Stimulated activated CD4-positive, alpha-beta T cell treated with anti-CD3 and anti-CD28 coated beads, TNF-alpha, amount 100 ng/mL, for 1 hour (primary cell): ENCODE measurements around the gene DKC1.

ENCODE experiments used
- DNase-seq, 3 donors: peaks; one replicate each; pipeline ENCODE4 v3.0.0-alpha.2; 2020; ENCODE audit warnings: low read depth in 3 of 3, low spot score in 1 of 3

The DKC1 gene

GRCh38 chrX:154735695-154736393 lies 26.8 kb upstream of the DKC1 start:
- no peak for DNase-seq

- DNase-seq, result no peak
These were observed 25.5 kb upstream of the DKC1 start for GRCh38 chrX:154737136-154737535.

GRCh38 chrX:154738011-154738738 lies 24.5 kb upstream of the DKC1 start:
- DNase-seq, result no peak

- DNase-seq, result no peak
These were observed 22.7 kb upstream of the DKC1 start for GRCh38 chrX:154739952-154740465.

GRCh38 chrX:154742613-154743012 lies 20.1 kb upstream of the DKC1 start:
- DNase-seq, result no peak

- peak in 1 of 3 donors; percentile 20 for DNase-seq
These were observed 13.8 kb upstream of the DKC1 start for GRCh38 chrX:154748712-154749339.

- no peak for DNase-seq
These were observed 12.8 kb upstream of the DKC1 start for GRCh38 chrX:154749856-154750255.

DNA sequence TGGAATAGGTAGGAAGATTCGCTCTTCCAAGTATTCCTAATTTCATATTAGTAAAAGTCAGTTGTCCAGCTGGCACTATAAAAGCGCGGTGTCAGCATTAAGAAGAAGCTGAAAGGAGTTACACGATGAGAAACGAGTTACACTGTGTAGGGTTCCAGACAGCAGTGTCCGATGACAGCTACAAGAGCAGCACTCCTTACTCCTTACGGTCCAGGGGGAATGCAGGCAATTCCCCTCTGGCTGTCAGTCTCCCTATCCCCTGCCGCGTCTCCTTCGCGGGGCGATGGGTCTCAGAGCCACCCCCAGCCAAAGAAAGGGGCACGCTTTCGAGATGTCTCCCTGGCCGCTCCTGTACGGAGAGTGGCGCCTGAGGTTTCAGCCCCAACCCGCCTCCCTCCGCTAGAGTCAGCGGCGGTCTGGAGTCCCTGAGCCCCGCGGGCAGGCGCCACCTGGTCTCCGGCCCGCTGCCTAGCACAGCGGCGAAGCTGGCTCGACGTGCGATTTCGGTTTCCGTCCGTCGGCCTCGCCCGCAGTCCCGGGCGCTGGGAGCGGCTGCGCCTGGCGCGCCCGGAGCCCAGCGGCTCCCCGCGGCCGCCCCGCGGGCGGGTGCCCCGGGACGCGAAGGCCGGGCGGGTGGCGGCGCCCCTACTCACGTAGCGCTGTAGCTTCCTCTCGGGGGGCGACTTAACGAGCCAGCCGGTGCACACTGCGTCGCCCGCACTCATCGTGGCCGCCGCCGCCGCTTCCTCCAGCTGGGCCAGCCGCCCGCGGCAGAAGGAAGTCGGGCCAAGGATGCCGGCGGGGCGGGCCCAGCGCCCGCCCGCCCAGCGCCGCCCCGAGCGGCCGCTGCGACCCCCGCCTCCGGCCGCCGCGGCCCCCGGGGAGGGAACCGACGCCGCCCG lies 12.1 kb upstream of the DKC1 start, which contains the start of gene GAB3:
Gene GAB3 (minus strand): TSS at position 777 of the 902 bp plus-strand sequence. CDS start 52 bp downstream, at position 725.
- no peak for DNase-seq

- no peak for DNase-seq
These were observed 11.4 kb upstream of the DKC1 start for GRCh38 chrX:154751203-154751668.

DNA sequence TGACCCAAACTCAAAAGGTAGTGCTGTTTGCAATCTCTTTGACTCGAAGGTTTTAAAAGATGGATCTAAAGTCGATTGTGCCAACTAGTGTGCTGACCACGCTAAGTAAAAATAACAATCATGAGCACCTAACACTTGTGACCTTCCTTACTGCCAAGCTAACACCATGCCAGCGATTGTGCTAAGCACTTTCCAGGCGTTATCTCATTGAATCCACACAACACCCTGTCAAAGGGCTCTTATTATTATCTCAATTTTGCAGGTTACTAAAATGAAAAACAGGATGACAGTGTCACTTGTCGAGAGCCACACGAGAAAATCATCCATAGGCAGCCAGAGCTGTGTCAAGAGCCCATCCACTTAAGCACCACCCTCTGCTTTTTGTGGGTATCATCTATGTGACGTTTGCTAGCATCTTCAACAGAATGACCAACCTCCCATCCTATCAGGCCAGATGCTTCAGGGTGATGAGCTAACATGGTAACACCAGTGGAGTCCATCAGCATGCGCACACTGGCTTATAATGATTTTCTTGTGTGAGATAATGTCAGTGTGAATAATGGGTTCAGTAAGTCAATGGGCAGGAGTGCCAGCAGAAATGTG lies 10.9 kb upstream of the DKC1 start:
- no peak for DNase-seq

DNA sequence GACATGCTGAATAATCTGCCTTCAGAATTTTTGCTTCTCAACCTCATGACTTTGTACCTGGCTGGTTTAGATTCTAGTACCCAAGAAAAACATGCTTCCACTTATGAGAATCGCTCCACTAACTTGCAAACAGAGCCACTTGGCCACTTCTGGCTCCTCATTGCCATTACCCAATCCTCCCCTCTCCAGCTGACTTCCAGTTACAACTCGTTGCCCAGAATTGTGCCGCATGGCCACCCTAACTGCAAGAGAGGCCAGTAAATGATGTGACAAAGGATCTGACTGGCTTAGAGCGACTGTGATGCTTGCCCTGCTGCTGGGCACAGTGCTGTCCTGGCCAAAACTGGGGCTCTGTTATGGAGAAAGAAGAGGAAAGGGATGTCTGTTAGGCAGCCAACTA lies 4.0 kb upstream of the DKC1 start:
- no peak for DNase-seq

DNA sequence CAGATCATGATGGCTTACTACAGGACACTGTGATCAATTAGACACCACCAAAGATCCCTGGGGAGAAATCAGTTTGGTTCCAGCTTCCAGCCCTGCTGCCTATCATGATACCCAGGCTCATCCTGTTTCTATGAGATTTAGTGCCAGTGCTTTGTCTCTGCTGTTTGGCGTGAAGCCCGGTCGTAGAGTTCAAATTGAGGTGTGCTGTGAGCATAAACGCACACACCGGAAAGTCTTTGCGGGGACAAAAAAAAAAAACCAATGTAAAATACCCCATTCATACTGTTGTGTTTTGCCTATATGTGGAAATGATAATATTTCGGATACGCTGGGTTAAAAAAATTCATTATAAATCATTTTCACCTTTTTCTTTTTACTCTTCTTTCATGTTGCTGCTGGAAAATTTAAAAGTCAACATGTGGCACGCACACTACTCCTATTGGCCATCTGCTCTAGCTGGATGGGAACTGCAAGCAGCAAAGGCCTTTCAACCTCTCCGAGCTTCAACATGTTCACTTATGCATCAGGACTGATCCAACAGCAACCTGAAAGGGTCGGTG lies 607 bp upstream of the DKC1 start:
- no peak for DNase-seq

DNA sequence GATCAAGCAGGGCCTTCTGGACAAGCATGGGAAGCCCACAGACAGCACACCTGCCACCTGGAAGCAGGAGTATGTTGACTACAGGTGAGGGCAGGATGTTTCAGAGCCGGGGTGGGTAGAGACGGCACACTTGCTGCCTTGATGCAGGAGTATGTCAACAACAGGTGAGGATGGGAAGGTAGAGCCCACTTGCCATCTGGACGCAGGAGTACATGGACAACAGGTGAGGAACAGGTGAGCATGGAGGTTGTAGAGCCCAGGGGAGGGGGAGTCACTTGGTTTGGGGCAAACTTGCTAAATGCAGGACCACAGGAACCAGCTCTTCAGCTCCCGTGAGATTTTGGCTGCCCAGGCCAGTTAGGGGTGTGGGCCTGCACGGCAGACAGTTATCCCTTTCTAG lies 12.0 kb downstream of the DKC1 start:
- DNase-seq, result no peak

DNA sequence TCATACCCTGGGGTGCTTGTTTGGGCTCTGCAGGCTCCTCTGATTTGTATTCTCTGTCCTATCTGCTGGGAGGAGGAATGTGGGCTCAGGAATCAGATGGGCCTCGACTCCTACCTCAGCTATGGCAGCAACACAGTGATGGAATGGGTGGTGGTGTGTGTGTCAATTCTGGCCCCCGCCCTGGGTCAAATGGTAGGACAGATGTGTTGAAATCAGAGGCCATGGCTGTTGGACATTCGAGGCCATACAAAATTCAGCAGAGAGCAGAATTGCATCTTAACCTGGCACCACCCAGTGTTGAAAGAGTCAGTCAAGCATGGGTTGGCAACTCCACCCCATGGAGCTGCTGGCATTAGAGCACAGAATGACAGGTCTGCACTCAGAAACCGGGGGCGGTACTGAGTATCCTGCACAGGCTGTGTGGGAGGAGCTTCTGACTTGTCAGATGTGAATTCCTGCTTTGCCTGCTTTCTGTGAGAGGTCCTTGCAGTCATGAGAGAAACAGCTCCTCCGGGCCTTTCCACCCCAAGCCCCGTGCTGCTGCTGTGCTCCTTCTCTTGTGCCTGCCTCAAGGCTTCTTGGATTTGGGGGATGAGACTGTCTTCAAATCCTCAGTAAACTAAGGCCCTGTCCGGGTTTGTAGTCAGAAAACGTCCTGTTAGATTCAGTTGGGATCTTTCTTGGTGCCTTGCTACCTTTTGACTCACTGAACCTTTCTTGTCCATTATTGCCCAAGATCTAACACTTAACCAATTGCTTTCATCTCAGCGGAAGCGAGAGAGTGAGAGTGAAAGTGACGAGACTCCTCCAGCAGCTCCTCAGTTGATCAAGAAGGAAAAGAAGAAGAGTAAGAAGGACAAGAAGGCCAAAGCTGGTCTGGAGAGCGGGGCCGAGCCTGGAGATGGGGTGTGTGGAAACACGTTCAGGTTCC lies 13.0 kb downstream of the DKC1 start:
- DNase-seq, result no peak

DNA sequence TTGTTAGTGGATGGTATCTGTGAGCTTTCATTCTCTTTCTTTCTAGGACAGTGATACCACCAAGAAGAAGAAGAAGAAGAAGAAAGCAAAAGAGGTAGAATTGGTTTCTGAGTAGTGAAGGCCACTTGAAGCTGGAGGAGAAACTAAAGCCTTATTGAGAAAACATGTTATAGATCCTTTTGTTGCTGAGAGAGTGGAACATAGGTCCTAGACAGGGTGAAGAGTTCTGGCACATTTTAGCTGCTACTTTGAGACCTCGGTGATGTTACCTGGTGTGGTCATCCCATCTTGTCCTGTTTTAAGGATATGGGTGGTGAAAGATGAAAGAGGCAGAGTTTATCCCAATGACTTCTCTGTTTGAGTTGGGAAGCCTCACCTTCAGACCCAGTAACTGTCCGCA lies 14.1 kb downstream of the DKC1 start:
- no peak for DNase-seq

GRCh38 chrX:154779261-154779660 lies 16.6 kb downstream of the DKC1 start:
- no peak for DNase-seq

DNA sequence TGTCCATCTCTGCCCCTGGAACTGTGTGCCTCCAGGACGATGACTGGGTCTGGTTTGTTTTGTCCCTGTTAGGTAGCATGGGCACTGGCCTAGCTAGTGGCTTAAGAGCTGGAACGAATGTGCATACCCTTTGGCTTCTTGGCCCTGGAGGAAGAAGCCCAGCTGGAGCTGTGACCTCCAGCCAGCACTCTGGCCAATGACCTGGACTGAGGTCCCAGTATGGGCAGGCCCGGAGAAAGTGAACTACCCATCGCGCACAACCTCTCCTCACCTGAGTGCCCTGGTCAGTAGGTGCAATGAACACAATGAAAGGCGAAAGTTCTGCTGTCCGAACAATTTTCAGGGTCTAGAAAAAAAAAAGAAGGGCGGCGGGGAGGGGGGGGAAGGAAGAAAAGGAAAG lies 18.3 kb downstream of the DKC1 start:
- DNase-seq, result no peak

GRCh38 chrX:154784149-154784995 lies 21.7 kb downstream of the DKC1 start:
- no peak for DNase-seq
